H1 (cell line): ENCODE measurements around the gene WDR75. TPM values are rescaled to one million over a fixed set of nuclear protein-coding genes. Genes with fewer than 3 reads are reported as not detected.

Source experiments
- CHD1 ChIP-seq: IDR thresholded peaks from 2 replicates; pipeline ENCODE4 v1.6.1; 2012; ENCODE audit warnings: low read depth, low read length, improper control_type of control experiment
- CHD7 ChIP-seq: fragments of 300-600 bp; sonication (generic); IDR thresholded peaks from 2 replicates; pipeline ENCODE4 v1.7.1; 2012; ENCODE audit warnings: low read length, moderate library complexity, mild to moderate bottlenecking, inconsistent platforms; ENCODE audit not compliant: insufficient replicate concordance
- NANOG ChIP-seq: IDR thresholded peaks from 2 replicates; pipeline ENCODE4 v1.6.1; 2011; ENCODE audit warnings: low read length, low read depth, mild to moderate bottlenecking, inconsistent platforms; ENCODE audit not compliant: insufficient read depth, poor library complexity, severe bottlenecking
- polyA plus RNA-seq, 7 experiments: library from polyadenylated mRNA; depleted of rRNA in 3 of 7; stranded (reverse) in 5 of 7; unstranded in 2 of 7; fragments of >200 nt in 5 of 7; fragments of 200-250 nt in 2 of 7; gene quantifications; 1 replicate in 5 of 7; 2 replicates in 1 of 7; 4 replicates in 1 of 7; pipeline versions ENCODE4 v1.2.1 to v1.2.3, GENCODE V29; 2011 to 2013; ENCODE audit warnings: missing spikeins in 2 of 7, mixed read lengths in 2 of 7
- total RNA-seq: library from RNA; stranded (reverse); fragmentation: NEBNext Ultra II Directional; extraction: Animal tissue kit (Norgen Biotek cat#: 25700); gene quantifications from 2 replicates; pipeline ENCODE4 v1.2.1, GENCODE V29; 2021
- TF ChIP-seq, protein P1 (sequence below): IDR thresholded peaks from 2 replicates; pipeline ENCODE4 v1.6.1; 2012; ENCODE audit warnings: inconsistent platforms
- TF ChIP-seq, protein P2 (sequence below): IDR thresholded peaks from 2 replicates; pipeline ENCODE4 v1.6.1; 2012; ENCODE audit warnings: low read length, inconsistent platforms

WDR75 gene
- total and polyA plus RNA-seq, 2 of the 8 experiments (the other 6 are each of a cell fraction or from before 2014, with no cell fraction given) = 26.9 to 77.1 TPM

GRCh38 chr2:189411860-189412259 lies 29.4 kb upstream of the WDR75 start (continued):
- TF ChIP-seq CHD7 = no peak
- TF ChIP-seq, protein P1, sequence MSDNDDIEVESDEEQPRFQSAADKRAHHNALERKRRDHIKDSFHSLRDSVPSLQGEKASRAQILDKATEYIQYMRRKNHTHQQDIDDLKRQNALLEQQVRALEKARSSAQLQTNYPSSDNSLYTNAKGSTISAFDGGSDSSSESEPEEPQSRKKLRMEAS = no peak
- no peak for TF ChIP-seq NANOG
- no peak for TF ChIP-seq CHD1
- TF ChIP-seq, protein P2, sequence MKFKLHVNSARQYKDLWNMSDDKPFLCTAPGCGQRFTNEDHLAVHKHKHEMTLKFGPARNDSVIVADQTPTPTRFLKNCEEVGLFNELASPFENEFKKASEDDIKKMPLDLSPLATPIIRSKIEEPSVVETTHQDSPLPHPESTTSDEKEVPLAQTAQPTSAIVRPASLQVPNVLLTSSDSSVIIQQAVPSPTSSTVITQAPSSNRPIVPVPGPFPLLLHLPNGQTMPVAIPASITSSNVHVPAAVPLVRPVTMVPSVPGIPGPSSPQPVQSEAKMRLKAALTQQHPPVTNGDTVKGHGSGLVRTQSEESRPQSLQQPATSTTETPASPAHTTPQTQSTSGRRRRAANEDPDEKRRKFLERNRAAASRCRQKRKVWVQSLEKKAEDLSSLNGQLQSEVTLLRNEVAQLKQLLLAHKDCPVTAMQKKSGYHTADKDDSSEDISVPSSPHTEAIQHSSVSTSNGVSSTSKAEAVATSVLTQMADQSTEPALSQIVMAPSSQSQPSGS = no peak
